ENCODE measurements around the gene TCEAL3.
"Not testable (repeated sequence)": the region's sequence is repeated elsewhere in the genome, so short reads cannot be mapped to it uniquely, and the experiment has no call there.

TCEAL3 gene

DNA sequence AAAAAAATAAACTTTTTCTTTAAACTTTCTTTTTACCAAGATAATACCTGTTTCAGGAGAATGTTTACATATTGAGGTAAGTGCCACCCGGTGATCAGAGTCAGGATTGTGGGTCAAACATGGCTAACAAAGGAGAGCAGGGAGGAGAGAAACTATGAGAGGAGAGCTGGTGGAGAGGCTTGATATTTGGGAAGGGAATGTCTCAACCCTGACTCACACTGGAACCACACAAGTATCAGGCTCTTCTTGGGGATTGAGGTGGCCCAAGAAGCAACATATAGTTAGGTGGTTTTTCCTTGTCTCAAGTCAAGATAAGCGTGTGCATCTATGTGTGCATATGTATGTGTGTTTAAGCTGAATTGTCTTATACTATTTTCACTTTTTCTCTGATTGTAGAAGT, 27.7 kb downstream of the TCEAL3 start:
- H3K4me3 ChIP-seq (ENCODE audit: low read depth, low read length): no peak overlapping the region
- in situ Hi-C loops (cut with HindIII; ENCODE audit: low sequenced_read_pairs): no loop called here
- DNase-seq (ENCODE audit: low read depth, low spot score): no peak
- TF ChIP-seq, protein P1, sequence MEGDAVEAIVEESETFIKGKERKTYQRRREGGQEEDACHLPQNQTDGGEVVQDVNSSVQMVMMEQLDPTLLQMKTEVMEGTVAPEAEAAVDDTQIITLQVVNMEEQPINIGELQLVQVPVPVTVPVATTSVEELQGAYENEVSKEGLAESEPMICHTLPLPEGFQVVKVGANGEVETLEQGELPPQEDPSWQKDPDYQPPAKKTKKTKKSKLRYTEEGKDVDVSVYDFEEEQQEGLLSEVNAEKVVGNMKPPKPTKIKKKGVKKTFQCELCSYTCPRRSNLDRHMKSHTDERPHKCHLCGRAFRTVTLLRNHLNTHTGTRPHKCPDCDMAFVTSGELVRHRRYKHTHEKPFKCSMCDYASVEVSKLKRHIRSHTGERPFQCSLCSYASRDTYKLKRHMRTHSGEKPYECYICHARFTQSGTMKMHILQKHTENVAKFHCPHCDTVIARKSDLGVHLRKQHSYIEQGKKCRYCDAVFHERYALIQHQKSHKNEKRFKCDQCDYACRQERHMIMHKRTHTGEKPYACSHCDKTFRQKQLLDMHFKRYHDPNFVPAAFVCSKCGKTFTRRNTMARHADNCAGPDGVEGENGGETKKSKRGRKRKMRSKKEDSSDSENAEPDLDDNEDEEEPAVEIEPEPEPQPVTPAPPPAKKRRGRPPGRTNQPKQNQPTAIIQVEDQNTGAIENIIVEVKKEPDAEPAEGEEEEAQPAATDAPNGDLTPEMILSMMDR (IDR thresholded peaks at IDR 0.05; ENCODE audit: low read depth, low read length): no peak

DNA sequence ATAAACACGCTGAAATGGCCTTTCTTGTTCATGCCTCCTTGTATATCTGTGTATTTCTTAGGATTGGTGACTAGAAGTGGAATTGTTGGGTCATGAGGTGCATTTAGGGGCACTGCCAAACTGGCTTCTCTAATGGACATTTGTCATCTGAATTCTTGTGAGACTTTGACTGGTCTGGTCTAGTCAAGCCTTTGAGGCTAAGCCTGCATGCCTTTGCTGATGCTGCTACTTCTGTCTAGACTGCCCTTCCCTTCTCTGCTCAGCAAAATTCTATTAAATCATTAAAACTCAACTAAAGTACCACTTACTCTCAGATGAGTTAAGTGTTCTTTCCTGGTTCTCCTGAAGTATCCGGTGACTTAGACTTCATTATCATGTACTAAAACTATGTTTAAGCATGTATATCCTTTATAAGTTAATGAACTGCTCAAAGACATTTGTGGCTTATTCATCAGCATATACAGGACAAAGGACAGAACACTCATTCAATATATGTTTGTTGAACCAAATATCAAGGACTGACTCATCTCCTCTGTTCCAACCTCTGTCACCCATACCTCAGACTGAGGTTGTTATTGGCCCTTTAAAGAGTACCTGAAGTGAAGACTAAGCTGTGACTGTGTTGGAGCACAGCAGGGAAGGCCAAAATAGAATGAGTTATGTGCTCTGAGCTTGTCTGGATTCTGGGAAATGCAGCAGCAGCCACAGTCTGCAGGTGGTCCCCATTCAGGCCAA, 30.0 kb downstream of the TCEAL3 start:
- in situ Hi-C loops (cut with HindIII; ENCODE audit: low sequenced_read_pairs): no loop called here
- no peak overlapping the region for H3K4me3 ChIP-seq (ENCODE audit: low read depth, low read length)
- TF ChIP-seq, protein P1 (IDR thresholded peaks at IDR 0.05; ENCODE audit: low read depth, low read length): no peak
- DNase-seq (ENCODE audit: low read depth, low spot score): peak; percentile 67

GRCh38 chrX:103638479-103639346, 30.9 kb downstream of the TCEAL3 start:
- in situ Hi-C loops (cut with HindIII; ENCODE audit: low sequenced_read_pairs); DNase-seq (ENCODE audit: low read depth, low spot score); H3K4me3 ChIP-seq (ENCODE audit: low read depth, low read length): not testable (repeated sequence)

DNA sequence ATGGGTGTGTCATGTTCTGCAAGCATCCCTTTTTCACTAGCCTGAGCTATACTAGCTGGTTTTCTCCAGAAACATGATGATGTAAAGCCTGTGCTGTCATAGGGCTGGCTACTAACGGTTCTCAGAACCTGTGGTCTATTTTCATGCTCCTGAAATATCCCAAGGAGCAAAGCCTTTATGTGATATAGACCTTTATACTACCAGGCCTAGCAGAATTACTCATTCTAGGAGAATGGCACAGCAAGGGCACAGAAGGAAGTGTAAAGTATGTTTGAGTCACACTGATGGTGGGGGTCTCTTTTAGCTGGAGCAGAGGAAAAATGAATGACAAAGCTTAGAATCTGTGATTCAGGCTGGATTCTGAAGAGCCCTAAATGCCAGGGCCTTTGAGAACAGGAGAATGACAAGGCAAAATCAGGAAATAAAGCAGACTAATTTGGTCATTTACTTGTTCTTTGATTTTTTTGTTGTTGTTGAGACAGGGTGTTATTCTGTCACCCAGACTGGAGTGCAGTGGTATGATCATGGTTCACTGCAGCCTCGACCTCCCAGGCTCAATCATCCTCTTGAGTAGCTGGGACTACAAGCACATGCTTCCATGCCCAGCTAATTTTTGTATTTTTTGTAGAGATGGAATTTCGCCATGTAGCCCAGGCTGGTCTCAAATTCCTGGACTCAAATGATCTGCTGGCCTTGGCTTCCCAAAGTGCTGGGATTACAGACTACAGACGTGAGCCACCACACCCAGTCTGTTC, 32.8 kb downstream of the TCEAL3 start:
- DNase-seq (ENCODE audit: low read depth, low spot score): peak; percentile 57
- TF ChIP-seq, protein P1 (IDR thresholded peaks at IDR 0.05; ENCODE audit: low read depth, low read length): no peak
- in situ Hi-C loops (cut with HindIII; ENCODE audit: low sequenced_read_pairs): no loop called here
- H3K4me3 ChIP-seq (ENCODE audit: low read depth, low read length): no peak overlapping the region

DNA sequence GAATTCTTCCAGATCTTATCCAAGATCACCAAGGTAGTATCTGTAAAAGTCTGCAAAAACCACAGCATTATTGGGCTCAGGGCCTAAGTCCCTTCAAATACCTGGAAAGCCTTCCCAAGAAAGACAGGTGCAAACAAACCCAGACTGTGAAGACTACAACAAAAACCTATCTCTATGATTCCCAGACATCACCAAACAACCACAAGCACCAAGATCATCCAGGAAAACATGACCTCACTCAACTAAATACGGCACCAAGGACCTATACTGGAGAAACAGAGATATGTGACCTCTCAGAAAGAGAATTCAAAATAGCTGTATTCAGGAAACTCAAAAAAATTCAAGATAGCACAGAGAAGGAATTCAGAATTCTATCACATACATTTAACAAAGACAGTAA, 36.4 kb downstream of the TCEAL3 start:
- no peak for DNase-seq (ENCODE audit: low read depth, low spot score)
- TF ChIP-seq, protein P1 (IDR thresholded peaks at IDR 0.05; ENCODE audit: low read depth, low read length): no peak
- in situ Hi-C loops (cut with HindIII; ENCODE audit: low sequenced_read_pairs): no loop called here
- no peak overlapping the region for H3K4me3 ChIP-seq (ENCODE audit: low read depth, low read length)

GRCh38 chrX:103647630-103648029, 39.9 kb downstream of the TCEAL3 start:
- no peak for DNase-seq (ENCODE audit: low read depth, low spot score)
- in situ Hi-C loops (cut with HindIII; ENCODE audit: low sequenced_read_pairs): no loop called here
- H3K4me3 ChIP-seq (ENCODE audit: low read depth, low read length): no peak overlapping the region
- TF ChIP-seq, protein P1 (IDR thresholded peaks at IDR 0.05; ENCODE audit: low read depth, low read length): no peak

All from astrocyte of the spinal cord (primary cell).